Measurements from ENCODE around the gene DOCK11.

DNA sequence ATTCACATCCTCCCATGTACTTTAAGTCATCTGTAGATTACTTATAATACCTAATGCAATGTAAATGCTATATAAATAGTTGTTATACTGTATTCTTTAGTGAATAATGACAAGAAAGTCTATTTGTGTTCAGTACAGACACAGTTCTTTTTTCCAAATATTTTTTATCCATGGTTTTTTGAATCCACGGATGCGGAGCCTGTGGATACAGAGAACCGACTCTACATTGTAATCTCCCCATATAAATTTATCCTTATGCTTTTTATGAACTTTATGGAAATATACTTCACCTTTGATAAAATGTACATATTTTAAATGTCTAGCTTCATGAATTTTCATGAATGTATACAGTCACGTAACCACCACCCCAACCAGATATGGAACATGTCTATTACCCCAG lies 88.2 kb downstream of the DOCK11 start:
- TF ChIP-seq, protein P1, sequence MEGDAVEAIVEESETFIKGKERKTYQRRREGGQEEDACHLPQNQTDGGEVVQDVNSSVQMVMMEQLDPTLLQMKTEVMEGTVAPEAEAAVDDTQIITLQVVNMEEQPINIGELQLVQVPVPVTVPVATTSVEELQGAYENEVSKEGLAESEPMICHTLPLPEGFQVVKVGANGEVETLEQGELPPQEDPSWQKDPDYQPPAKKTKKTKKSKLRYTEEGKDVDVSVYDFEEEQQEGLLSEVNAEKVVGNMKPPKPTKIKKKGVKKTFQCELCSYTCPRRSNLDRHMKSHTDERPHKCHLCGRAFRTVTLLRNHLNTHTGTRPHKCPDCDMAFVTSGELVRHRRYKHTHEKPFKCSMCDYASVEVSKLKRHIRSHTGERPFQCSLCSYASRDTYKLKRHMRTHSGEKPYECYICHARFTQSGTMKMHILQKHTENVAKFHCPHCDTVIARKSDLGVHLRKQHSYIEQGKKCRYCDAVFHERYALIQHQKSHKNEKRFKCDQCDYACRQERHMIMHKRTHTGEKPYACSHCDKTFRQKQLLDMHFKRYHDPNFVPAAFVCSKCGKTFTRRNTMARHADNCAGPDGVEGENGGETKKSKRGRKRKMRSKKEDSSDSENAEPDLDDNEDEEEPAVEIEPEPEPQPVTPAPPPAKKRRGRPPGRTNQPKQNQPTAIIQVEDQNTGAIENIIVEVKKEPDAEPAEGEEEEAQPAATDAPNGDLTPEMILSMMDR (conservative IDR thresholded peaks at IDR 0.05; ENCODE audit: low read length) = no peak
- no peak for TF ChIP-seq EZH2phosphoT487 (IDR thresholded peaks at IDR 0.05; ENCODE audit: borderline replicate concordance, low read depth, low read length)
